HG02610 (cell line): ENCODE results near the gene GNG11.

Experiments used
- ATAC-seq: cut with Tn5 transposase; IDR thresholded peaks from one replicate; pipeline ENCODE4 v1.9.1; 2021; ENCODE audit warnings: mild to moderate bottlenecking, moderate library complexity; ENCODE audit not compliant: unreplicated experiment

Gene GNG11

GRCh38 chr7:93945756-93946535 is 24.4 kb downstream of the GNG11 start:
- ATAC-seq = no peak

- no peak for ATAC-seq
These were observed 26.6 kb downstream of the GNG11 start for GRCh38 chr7:93948106-93948505.

- ATAC-seq = no peak
These were observed 27.3 kb downstream of the GNG11 start for GRCh38 chr7:93948873-93949272.

- no peak for ATAC-seq
These were observed 27.9 kb downstream of the GNG11 start for GRCh38 chr7:93949423-93949822.

- peak; percentile 97 for ATAC-seq
These were observed 33.8 kb downstream of the GNG11 start for GRCh38 chr7:93955304-93955703.

GRCh38 chr7:93957767-93958166 is 36.2 kb downstream of the GNG11 start:
- no peak for ATAC-seq

- ATAC-seq = no peak
These were observed 36.7 kb downstream of the GNG11 start for GRCh38 chr7:93958216-93958615.

- ATAC-seq = no peak
These were observed 37.1 kb downstream of the GNG11 start for GRCh38 chr7:93958651-93959050.

- ATAC-seq = no peak
These were observed 39.5 kb downstream of the GNG11 start for GRCh38 chr7:93960986-93961385.

GRCh38 chr7:93964262-93964661 is 42.7 kb downstream of the GNG11 start:
- no peak for ATAC-seq

- ATAC-seq = no peak
These were observed 43.3 kb downstream of the GNG11 start for GRCh38 chr7:93964813-93965212.

- ATAC-seq = no peak
These were observed 47.5 kb downstream of the GNG11 start for GRCh38 chr7:93968911-93969620.

GRCh38 chr7:93972029-93972725 is 50.6 kb downstream of the GNG11 start:
- no peak for ATAC-seq

GRCh38 chr7:93973134-93973533 is 51.6 kb downstream of the GNG11 start:
- no peak for ATAC-seq

GRCh38 chr7:93977211-93977950 is 55.8 kb downstream of the GNG11 start:
- no peak for ATAC-seq
